Femur (tissue), 1 donor: ENCODE results near the gene AQP1.
A peak's percentile ranks its signal among the peaks of the same experiment; 100 is the strongest.

Experiments
- DNase-seq: peaks from one replicate; pipeline ENCODE4 v3.0.0-alpha.2; 2017

AQP1 gene

GRCh38 chr7:30922596-30922995 lies 10.9 kb downstream of the AQP1 start:
- peak; percentile 22 for DNase-seq

DNA sequence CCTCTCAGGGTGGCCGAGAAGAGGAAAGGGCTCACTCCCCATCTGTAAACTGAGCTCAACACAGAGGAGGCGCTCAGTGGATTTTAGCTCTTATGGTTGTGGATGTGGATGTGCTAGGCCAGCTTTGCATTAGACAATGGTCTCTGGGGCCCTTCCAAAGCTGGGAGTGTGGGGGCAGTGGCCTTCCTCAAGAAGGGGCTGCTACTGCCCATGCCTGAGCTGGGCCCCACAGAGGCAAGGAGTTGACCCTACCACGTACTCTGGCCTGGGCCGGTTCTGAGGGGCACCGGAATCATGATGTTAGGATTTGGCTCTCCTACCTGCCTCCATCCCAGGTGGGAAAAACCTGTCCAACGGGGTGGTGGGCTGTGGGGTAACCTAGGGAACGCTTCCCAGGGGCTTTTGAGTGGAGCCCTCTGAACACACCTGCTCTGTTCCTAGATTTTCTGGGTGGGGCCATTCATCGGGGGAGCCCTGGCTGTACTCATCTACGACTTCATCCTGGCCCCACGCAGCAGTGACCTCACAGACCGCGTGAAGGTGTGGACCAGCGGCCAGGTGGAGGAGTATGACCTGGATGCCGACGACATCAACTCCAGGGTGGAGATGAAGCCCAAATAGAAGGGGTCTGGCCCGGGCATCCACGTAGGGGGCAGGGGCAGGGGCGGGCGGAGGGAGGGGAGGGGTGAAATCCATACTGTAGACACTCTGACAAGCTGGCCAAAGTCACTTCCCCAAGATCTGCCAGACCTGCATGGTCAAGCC lies 11.5 kb downstream of the AQP1 start:
- DNase-seq = peak; percentile 17

- DNase-seq = no peak
These were observed 12.2 kb downstream of the AQP1 start for GRCh38 chr7:30923774-30924413.

DNA sequence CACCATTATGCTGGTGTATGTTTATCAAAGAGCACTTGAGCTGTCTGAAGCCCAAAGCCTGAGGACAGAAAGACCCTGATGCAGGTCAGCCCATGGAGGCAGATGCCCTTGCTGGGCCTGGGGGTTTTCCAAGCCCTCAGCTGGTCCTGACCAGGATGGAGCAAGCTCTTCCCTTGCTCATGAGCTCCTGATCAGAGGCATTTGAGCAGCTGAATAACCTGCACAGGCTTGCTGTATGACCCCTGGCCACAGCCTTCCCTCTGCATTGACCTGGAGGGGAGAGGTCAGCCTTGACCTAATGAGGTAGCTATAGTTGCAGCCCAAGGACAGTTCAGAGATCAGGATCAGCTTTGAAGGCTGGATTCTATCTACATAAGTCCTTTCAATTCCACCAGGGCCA lies 13.0 kb downstream of the AQP1 start:
- DNase-seq = no peak

- no peak for DNase-seq
These were observed 13.5 kb downstream of the AQP1 start for GRCh38 chr7:30925117-30925516.

- DNase-seq = peak; percentile 17
These were observed 14.3 kb downstream of the AQP1 start for GRCh38 chr7:30925913-30926312.

GRCh38 chr7:30926313-30926712 lies 14.7 kb downstream of the AQP1 start:
- peak; percentile 29 for DNase-seq

DNA sequence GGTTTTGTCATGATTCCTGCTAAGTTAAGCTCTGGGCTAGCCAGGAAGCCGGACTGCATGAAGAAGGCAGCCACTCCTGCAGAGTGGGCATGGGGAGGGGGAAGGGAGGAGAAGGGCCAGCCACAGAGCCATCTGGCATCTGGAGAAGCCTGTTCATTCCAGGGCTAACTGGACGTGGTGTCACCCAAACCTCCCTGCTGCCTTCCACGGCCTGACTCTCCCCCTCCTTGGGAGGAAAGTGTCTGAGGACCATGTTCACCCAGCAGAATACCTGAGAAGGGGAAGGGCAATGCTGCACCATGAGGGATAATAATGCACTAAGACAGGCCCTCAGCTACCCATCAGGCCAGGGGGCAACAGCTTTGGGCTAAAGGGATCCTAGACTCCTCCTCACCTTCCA lies 15.4 kb downstream of the AQP1 start:
- DNase-seq = no peak

DNA sequence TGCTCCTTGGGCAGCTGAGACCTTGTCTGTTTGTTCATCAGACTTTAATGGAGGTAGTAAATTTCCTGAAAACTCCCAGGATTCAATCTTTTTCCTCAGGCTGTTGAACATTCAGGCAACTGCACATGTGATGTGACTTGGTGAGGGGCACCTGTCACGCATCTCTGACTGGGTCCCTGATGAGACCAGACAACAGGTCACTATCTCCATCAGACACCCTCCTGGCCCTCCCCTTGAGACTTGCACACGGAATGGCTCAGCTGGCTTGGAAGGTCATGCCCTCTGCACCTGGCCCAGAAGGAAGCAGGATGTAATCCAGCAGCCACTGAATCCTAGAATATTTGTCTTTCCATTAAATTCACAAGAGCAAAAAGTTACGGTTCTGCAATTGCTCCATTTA lies 15.9 kb downstream of the AQP1 start:
- DNase-seq = no peak

- DNase-seq = no peak
These were observed 16.7 kb downstream of the AQP1 start for GRCh38 chr7:30928254-30928872.

GRCh38 chr7:30929686-30930085 lies 18.0 kb downstream of the AQP1 start:
- peak; percentile 15 for DNase-seq

GRCh38 chr7:30930621-30931020 lies 19.0 kb downstream of the AQP1 start:
- peak; percentile 44 for DNase-seq

DNA sequence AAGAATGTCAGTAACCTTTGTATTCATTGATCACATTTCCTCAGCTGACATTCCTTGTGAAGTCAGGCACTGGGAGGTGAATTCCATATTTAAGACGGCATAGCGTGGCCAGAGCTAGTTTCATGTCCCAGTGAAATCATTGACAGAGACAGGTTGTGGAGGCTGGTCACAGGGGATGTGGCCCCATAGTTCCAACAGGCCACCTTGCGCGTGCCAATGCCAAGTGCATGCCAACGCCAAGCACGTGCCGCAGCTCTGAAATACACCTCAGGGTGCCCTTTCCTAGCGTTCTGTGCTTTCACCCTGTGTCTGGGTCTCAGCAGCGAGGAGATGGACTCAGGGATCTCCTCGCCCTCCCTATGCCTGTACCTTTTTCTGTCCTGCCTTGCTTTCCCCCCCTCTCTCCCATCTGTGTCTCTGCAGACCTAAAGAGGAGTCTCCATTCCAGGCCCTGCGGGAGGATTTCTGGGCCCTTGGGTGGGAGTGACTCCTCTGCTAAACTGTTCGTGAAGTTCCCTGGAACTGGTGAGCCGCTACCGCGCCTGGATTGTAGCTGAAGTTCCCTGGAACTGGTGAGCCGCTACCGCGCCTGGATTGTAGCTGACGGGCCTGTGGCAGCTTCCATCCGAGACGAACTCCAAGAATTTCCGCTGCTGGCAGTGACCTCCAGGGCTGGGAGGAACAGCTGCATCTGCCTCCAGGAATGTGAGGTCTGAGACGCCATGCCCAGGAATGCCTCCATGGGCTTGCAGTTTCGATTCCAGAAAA lies 19.7 kb downstream of the AQP1 start:
- peak; percentile 79 for DNase-seq

- DNase-seq = no peak
These were observed 20.4 kb downstream of the AQP1 start for GRCh38 chr7:30931929-30932540.

DNA sequence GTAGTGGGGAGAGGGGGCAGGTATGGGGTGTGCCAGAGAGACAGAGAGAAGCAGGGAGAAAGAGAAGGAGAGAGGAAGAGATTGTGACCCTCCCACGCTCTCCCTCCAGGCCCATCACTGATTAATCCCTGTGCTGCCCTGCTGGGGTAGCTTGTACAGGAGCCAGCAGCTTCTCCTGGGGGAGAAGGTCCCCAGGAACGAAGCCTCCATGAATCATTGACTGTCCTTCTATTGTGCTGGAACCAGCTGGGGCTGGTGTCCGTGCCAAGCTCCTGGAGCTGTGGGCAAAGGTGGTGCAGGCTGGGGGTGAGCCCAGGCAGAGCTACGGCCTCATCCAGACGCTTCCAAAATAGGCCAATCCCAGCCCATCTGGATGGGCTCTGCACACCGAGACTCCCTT lies 20.9 kb downstream of the AQP1 start:
- DNase-seq = peak; percentile 14

GRCh38 chr7:30933124-30933974 lies 21.7 kb downstream of the AQP1 start:
- peak; percentile 17 for DNase-seq

- no peak for DNase-seq
These were observed 22.6 kb downstream of the AQP1 start for GRCh38 chr7:30934225-30934624.

- no peak for DNase-seq
These were observed 23.3 kb downstream of the AQP1 start for GRCh38 chr7:30934732-30935568.

- no peak for DNase-seq
These were observed 23.9 kb downstream of the AQP1 start for GRCh38 chr7:30935569-30935877.

- DNase-seq = no peak
These were observed 25.1 kb downstream of the AQP1 start for GRCh38 chr7:30936650-30937245.

DNA sequence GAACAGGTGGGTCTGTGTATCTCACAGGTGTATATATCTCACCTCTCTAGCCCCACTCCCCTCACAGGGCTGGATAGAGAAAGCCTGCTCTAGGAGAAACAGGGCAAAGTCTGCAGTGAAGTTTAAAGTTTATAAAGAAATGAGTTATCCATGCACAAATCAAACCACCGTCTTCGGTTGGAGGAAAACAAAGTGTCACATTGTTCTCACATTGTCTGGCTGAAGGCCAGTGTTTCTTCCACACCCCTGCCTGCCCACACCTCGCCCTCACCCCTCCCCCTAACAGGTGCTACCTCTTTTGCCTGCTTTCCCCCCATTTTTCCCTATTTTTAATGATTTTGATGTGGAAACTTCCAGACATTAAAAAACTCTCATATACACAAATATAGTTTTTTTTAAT lies 25.8 kb downstream of the AQP1 start:
- DNase-seq = no peak
